ENCODE measurements around the gene RHEX.

DNA sequence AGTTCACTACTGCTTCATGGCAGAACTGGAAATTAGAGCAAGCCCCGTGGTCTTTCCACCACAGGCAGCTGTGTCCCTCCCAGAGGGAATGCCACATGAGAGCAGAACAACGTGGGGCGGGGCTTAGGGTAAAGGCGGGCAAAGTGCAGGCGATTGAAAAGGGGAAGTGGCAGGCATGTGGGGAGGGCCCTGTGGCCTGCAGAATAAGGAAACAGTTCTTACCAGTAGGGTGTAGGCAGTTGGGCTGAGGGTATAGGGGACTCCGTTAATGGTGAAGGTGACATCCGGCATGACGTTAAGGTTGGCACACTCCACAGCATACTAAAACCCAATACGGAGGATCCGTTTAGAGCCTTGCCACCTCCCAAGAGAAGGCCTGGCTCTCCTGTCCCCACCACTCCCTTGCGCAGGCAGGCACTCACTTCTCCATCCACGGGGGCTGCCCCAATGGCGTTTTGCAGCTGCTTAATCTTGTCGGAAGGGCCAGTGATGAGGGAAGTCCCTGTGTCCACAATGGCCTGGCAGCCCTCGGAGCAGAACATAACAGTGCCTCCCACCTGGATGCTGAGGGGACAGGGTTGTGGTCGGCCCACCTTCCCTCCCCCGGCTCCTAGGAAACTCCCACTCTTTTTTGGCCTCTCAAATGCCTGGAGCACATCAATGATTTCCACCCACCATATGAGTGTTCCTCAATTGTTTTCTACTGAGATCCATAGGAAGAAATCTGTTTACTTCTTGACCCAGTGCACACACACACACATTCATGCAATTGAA, 40.7 kb upstream of the RHEX start:
- TF ChIP-seq, protein P1, sequence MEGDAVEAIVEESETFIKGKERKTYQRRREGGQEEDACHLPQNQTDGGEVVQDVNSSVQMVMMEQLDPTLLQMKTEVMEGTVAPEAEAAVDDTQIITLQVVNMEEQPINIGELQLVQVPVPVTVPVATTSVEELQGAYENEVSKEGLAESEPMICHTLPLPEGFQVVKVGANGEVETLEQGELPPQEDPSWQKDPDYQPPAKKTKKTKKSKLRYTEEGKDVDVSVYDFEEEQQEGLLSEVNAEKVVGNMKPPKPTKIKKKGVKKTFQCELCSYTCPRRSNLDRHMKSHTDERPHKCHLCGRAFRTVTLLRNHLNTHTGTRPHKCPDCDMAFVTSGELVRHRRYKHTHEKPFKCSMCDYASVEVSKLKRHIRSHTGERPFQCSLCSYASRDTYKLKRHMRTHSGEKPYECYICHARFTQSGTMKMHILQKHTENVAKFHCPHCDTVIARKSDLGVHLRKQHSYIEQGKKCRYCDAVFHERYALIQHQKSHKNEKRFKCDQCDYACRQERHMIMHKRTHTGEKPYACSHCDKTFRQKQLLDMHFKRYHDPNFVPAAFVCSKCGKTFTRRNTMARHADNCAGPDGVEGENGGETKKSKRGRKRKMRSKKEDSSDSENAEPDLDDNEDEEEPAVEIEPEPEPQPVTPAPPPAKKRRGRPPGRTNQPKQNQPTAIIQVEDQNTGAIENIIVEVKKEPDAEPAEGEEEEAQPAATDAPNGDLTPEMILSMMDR (IDR thresholded peaks at IDR 0.05): no peak
- TF ChIP-seq SMC3 (IDR thresholded peaks at IDR 0.05): no peak
- no peak for TF ChIP-seq EP300 (IDR thresholded peaks at IDR 0.05)
- TF ChIP-seq POLR2A (IDR thresholded peaks at IDR 0.05; ENCODE audit: low read length): no peak
- TF ChIP-seq, protein P2, sequence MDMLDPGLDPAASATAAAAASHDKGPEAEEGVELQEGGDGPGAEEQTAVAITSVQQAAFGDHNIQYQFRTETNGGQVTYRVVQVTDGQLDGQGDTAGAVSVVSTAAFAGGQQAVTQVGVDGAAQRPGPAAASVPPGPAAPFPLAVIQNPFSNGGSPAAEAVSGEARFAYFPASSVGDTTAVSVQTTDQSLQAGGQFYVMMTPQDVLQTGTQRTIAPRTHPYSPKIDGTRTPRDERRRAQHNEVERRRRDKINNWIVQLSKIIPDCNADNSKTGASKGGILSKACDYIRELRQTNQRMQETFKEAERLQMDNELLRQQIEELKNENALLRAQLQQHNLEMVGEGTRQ (IDR thresholded peaks at IDR 0.05): no peak
- no peak for TF ChIP-seq CBX8 (IDR thresholded peaks at IDR 0.05)
- TF ChIP-seq EHF (CRISPR knock-in tag; IDR thresholded peaks at IDR 0.05): no peak
- TF ChIP-seq RCOR1 (IDR thresholded peaks at IDR 0.05; ENCODE audit: low read depth, low read length): no peak
- TF ChIP-seq HOXA7 (CRISPR knock-in tag; IDR thresholded peaks at IDR 0.05): no peak
- TF ChIP-seq POLR2AphosphoS2 (conservative IDR thresholded peaks at IDR 0.05; ENCODE audit: low read length): no peak
- TF ChIP-seq RAD21 (conservative IDR thresholded peaks at IDR 0.05 in 1 of 2, IDR thresholded peaks at IDR 0.05 in 1 of 2): no peak
- TF ChIP-seq, protein P3, sequence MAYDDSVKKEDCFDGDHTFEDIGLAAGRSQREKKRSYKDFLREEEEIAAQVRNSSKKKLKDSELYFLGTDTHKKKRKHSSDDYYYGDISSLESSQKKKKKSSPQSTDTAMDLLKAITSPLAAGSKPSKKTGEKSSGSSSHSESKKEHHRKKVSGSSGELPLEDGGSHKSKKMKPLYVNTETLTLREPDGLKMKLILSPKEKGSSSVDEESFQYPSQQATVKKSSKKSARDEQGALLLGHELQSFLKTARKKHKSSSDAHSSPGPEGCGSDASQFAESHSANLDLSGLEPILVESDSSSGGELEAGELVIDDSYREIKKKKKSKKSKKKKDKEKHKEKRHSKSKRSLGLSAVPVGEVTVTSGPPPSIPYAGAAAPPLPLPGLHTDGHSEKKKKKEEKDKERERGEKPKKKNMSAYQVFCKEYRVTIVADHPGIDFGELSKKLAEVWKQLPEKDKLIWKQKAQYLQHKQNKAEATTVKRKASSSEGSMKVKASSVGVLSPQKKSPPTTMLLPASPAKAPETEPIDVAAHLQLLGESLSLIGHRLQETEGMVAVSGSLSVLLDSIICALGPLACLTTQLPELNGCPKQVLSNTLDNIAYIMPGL (CRISPR knock-in tag; IDR thresholded peaks at IDR 0.05; ENCODE audit: borderline replicate concordance): no peak
- TF ChIP-seq ZFP36 (IDR thresholded peaks at IDR 0.05; ENCODE audit: borderline replicate concordance, partially characterized antibody): no peak

All from A549 (cell line).